PC-9 (cell line): ENCODE results near the gene NRG4.

Experiments used
- CTCF ChIP-seq: fragments of 200-600 bp; sonication (generic); conservative IDR thresholded peaks from 2 replicates; pipeline ENCODE4 v1.6.1; 2017; ENCODE audit warnings: mixed run types, antibody characterized with exemption, mild to moderate bottlenecking, moderate library complexity
- EZH2 ChIP-seq: fragments of 200-600 bp; sonication (generic); IDR thresholded peaks from 2 replicates; pipeline ENCODE4 v1.8.0; 2017; ENCODE audit warnings: antibody characterized with exemption, low read depth

GRCh38 chr15:76003364-76003763 is 8.9 kb downstream of the NRG4 start:
- TF ChIP-seq CTCF (no peak), EZH2 (no peak)
